Lower leg skin (tissue), 4 donors: Measurements from ENCODE around the gene CHN2. TPM values are rescaled to one million over a fixed set of nuclear protein-coding genes. Genes with fewer than 3 reads are reported as not detected.

ENCODE experiments used
- DNase-seq, 2 donors: peaks; one replicate each; pipeline ENCODE4 v3.0.0-alpha.2; 2019; ENCODE audit warnings: low spot score in 2 of 2
- H3K4me3 ChIP-seq: fragments of 200-600 bp; sonication (generic); 2 replicates; pipeline ENCODE4 v1.5.1; 2017; ENCODE audit warnings: mild to moderate bottlenecking, low read depth; ENCODE audit not compliant: poor library complexity, severe bottlenecking
- POLR2A ChIP-seq, 2 donors: fragments of 450-650 bp; IDR thresholded peaks; one replicate each; pipeline ENCODE4 v1.6.1; 2016 to 2017; ENCODE audit warnings: antibody characterized with exemption in 2 of 2, mild to moderate bottlenecking in 1 of 2, moderate library complexity in 1 of 2
- WGBS, 2 donors: methylation state at CpG; one replicate each; pipeline ENCODE4 v1.1.5; 2018; 5-methylcytosine and 5-hydroxymethylcytosine counted together
- intact Hi-C: fragments of 100-400 bp; cut with DNase I; formaldehyde crosslinking; loops from one replicate; pipeline ENCODE4 v1.15.0; 2023; ENCODE audit warnings: low total_unique reads
- total RNA-seq, 4 donors: library from RNA; depleted of rRNA; stranded (reverse); fragments of >200 nt; gene quantifications; one replicate each; pipeline ENCODE4 v1.1.0, GENCODE V29; 2016
- TF ChIP-seq, protein P1 (sequence below), 3 donors: fragments of 450-650 bp; IDR thresholded peaks; one replicate each; pipeline ENCODE4 v1.5.1; 2016; ENCODE audit warnings: antibody characterized with exemption in 3 of 3, mild to moderate bottlenecking in 3 of 3, moderate library complexity in 2 of 3

CHN2 gene
- total RNA-seq, 4 donors from 2014 or later = 1.0 to 3.8 (median 2.0) TPM

DNA sequence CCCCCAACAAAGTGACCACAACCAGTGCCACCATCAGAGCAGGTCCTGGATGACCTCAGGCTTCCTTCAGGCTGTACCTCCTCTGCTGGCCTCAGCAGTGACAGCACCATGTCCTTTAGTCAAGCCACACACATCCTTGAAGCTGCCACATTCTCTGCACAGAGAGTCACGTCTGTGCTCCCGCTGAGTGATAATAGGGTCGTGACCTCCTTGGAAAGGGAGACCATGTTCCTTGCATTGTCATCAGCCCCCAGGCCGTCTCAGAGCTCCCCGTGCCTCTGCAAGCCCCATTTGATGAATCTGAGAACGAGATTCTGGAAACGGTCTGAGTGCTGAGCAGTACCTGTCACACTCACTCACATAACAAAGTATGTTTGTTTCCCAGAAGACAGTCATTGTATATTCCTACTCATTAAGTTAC is 262.6 kb downstream of the CHN2 start:
- no peak for DNase-seq
- intact Hi-C loops = no loop called here
- H3K4me3 ChIP-seq = no peak overlapping the region
- WGBS, 2 donors = 55 to 65% methylated on average over 7 of the region's 7 CpGs
- TF ChIP-seq, protein P1, sequence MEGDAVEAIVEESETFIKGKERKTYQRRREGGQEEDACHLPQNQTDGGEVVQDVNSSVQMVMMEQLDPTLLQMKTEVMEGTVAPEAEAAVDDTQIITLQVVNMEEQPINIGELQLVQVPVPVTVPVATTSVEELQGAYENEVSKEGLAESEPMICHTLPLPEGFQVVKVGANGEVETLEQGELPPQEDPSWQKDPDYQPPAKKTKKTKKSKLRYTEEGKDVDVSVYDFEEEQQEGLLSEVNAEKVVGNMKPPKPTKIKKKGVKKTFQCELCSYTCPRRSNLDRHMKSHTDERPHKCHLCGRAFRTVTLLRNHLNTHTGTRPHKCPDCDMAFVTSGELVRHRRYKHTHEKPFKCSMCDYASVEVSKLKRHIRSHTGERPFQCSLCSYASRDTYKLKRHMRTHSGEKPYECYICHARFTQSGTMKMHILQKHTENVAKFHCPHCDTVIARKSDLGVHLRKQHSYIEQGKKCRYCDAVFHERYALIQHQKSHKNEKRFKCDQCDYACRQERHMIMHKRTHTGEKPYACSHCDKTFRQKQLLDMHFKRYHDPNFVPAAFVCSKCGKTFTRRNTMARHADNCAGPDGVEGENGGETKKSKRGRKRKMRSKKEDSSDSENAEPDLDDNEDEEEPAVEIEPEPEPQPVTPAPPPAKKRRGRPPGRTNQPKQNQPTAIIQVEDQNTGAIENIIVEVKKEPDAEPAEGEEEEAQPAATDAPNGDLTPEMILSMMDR (IDR thresholded peaks at IDR 0.05) = no peak
- TF ChIP-seq POLR2A (IDR thresholded peaks at IDR 0.05) = no peak

DNA sequence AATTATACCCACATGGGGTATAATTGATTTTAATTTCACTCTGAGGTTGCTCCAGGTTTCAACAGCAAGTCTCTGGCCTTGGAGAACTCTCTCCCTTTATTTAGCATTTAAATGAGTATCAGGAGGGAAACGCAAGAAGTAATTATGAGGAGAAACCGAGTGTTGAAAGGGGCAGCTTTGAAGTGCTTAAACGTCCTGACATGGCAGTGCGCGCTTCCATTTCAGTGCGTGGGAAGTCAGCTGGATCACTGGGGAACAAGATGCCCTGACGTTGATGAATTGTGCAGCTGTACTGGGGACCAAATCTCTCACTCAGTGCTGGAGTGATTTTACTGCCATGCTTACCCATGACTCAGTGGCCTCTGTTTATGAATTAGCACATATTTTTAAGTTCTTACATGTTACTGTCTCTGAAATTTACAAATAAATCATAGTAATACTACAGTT is 263.0 kb downstream of the CHN2 start:
- TF ChIP-seq, protein P1 (IDR thresholded peaks at IDR 0.05) = no peak
- no peak for TF ChIP-seq POLR2A (IDR thresholded peaks at IDR 0.05)
- 43 to 52% methylated on average over 7 of the region's 7 CpGs for WGBS, 2 donors
- no peak overlapping the region for H3K4me3 ChIP-seq
- no peak for DNase-seq
- intact Hi-C loops = no loop called here

DNA sequence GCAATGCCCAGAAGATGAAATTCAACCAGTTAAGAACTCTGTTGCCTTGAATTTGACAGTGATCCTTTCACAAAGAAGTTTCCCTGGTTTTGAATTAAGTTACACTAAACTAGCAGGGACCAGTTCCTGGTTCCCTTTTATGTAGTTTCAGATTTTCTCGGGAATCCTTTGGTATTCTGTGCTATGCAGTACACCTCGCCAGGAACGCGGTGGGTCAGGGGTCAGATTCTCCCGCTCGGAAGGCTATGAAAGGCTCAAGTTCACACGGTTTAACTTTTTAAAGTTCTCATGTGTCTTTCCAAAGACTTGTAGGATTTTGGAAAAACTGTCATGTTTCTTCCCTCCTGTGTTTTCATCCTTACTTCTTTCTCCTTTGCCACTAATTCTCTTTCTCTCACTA is 264.4 kb downstream of the CHN2 start:
- intact Hi-C loops = no loop called here
- DNase-seq = no peak
- H3K4me3 ChIP-seq = no peak overlapping the region
- whole genome bisulfite sequencing, 2 donors = 77 to 88% methylated on average over 7 of the region's 7 CpGs
- no peak for TF ChIP-seq POLR2A (IDR thresholded peaks at IDR 0.05)
- TF ChIP-seq, protein P1 (IDR thresholded peaks at IDR 0.05) = no peak

DNA sequence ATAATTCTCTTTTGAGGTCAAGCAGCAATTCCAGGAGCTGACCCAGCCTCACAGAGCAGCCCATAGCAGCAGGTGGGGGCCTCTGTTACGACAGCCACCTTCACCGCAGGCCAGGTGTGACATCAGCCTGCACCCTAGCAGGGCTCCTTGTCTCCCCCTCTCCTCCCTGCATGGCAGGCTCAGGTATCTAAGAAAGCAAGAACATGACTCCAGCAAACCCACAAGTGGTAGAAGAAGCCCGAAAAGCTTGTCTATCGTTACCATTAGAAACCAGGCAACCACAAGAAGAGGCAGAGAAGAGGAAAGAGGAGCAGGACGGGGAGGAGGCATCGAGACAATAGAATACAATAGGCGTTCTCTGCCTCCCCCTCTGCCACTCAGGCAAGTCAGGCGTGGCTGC is 265.0 kb downstream of the CHN2 start:
- intact Hi-C loops = no loop called here
- 93 to 94% methylated on average over 8 of the region's 8 CpGs for WGBS, 2 donors
- TF ChIP-seq, protein P1 (IDR thresholded peaks at IDR 0.05) = no peak
- no peak for TF ChIP-seq POLR2A (IDR thresholded peaks at IDR 0.05)
- H3K4me3 ChIP-seq = no peak overlapping the region
- no peak for DNase-seq

DNA sequence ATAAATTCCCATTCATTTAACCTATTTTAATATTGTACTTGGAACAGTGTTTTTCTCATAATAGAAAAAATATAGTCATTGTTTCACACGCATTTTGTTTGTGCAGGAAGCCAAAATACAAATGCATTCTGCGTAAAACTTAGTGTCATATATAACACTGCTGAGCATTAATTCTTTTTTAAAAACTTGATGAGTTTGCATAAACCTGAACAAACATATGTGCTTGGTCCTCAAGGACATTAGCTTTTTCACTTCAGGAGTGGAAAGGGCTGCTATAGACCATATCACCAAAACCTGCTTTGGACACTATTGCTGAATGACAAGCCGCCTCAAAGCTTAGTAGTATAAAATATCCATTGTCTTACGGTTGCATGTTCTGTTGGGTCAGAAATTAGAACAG is 267.4 kb downstream of the CHN2 start:
- no peak for DNase-seq
- TF ChIP-seq, protein P1 (IDR thresholded peaks at IDR 0.05) = no peak
- no peak for TF ChIP-seq POLR2A (IDR thresholded peaks at IDR 0.05)
- WGBS, 2 donors = 98% methylated on average over 4 of the region's 4 CpGs
- intact Hi-C loops = no loop called here
- no peak overlapping the region for H3K4me3 ChIP-seq

DNA sequence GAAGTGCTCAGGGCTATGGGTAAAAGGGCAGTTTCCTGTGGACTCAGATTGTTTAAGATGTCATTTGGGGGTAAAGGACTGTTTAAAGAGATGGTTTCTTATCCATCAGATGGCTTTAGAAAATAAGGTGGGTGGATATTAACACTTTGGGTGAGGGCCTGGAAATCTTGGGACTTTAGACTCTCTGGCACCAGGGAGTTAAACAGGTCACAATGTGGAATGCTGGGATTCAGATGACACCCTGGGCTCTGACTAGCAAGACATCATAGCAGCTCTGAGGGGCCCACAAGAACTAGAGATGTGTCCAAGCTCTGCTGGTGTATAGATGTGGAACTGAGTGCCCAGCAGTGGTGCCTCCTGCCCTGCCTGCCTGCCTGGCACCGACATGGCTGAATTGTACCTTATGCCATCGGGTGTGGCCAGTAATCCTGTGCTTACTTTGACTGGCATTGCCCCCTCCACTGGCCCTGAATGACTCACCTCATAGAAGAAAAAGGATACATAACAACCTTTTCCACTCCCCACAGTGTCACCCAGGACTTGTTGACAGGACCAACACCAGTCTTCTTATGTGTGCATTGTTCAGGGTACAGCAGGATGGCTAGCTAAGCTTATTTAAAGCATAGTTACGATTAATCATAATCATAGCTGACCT is 269.1 kb downstream of the CHN2 start:
- TF ChIP-seq, protein P1 (IDR thresholded peaks at IDR 0.05) = no peak
- no peak for TF ChIP-seq POLR2A (IDR thresholded peaks at IDR 0.05)
- WGBS, 2 donors = 88% methylated on average over 3 of the region's 3 CpGs
- no peak for DNase-seq
- H3K4me3 ChIP-seq = no peak overlapping the region
- intact Hi-C loops = no loop called here
